HG03135 (cell line): Measurements from ENCODE around the gene TBC1D3I.
"Not testable (repeated sequence)": the region's sequence is repeated elsewhere in the genome, so short reads cannot be mapped to it uniquely, and the experiment has no call there.

Source experiments
- ATAC-seq: cut with Tn5 transposase; IDR thresholded peaks from one replicate; pipeline ENCODE4 v1.9.1; 2021; ENCODE audit warnings: mild to moderate bottlenecking, moderate library complexity; ENCODE audit not compliant: unreplicated experiment

The TBC1D3I gene

GRCh38 chr17:36264470-36264869 is at the start of gene TBC1D3I:
TSS of gene TBC1D3I (minus strand) at chr17:36264570. CDS start at chr17:36262985, 1,585 bp downstream.
- not testable (repeated sequence) for ATAC-seq

- not testable (repeated sequence) for ATAC-seq
These were observed 30.8 kb upstream of the TBC1D3I start for GRCh38 chr17:36295161-36295560.

GRCh38 chr17:36289965-36290612 is 25.7 kb upstream of the TBC1D3I start:
- not testable (repeated sequence) for ATAC-seq

GRCh38 chr17:36284219-36284618 is 19.8 kb upstream of the TBC1D3I start:
- ATAC-seq, result not testable (repeated sequence)

- not testable (repeated sequence) for ATAC-seq
These were observed 18.9 kb upstream of the TBC1D3I start for GRCh38 chr17:36283256-36283655.

GRCh38 chr17:36242046-36242445 is 22.3 kb downstream of the TBC1D3I start:
- ATAC-seq, result not testable (repeated sequence)

GRCh38 chr17:36229644-36230043 is 34.7 kb downstream of the TBC1D3I start:
- not testable (repeated sequence) for ATAC-seq

- ATAC-seq, result not testable (repeated sequence)
These were observed 41.4 kb downstream of the TBC1D3I start for GRCh38 chr17:36222967-36223366.

GRCh38 chr17:36221581-36222100 is 42.7 kb downstream of the TBC1D3I start:
- not testable (repeated sequence) for ATAC-seq

- not testable (repeated sequence) for ATAC-seq
These were observed 43.4 kb downstream of the TBC1D3I start for GRCh38 chr17:36220737-36221580.

GRCh38 chr17:36219556-36219955 is 44.8 kb downstream of the TBC1D3I start:
- ATAC-seq, result not testable (repeated sequence)

- ATAC-seq, result not testable (repeated sequence)
These were observed 48.7 kb downstream of the TBC1D3I start for GRCh38 chr17:36215406-36216308.

GRCh38 chr17:36214918-36215317 is 49.5 kb downstream of the TBC1D3I start:
- ATAC-seq, result no peak

- no peak for ATAC-seq
These were observed 50.7 kb downstream of the TBC1D3I start for GRCh38 chr17:36213695-36214094.

- ATAC-seq, result no peak
These were observed 51.4 kb downstream of the TBC1D3I start for GRCh38 chr17:36212966-36213365.

- ATAC-seq, result no peak
These were observed 52.1 kb downstream of the TBC1D3I start for GRCh38 chr17:36212272-36212605.

GRCh38 chr17:36211484-36212271 is 52.7 kb downstream of the TBC1D3I start:
- not testable (repeated sequence) for ATAC-seq

- peak; percentile 64 for ATAC-seq
These were observed 53.7 kb downstream of the TBC1D3I start, which contains the start of gene CCL4L2 for GRCh38 chr17:36210439-36211211. TSS of gene CCL4L2 (plus strand) at chr17:36211063.

GRCh38 chr17:36209575-36209974 is 54.8 kb downstream of the TBC1D3I start:
- ATAC-seq, result no peak
